ENCODE measurements around the gene UBE2D2.

- TF ChIP-seq, protein P1, sequence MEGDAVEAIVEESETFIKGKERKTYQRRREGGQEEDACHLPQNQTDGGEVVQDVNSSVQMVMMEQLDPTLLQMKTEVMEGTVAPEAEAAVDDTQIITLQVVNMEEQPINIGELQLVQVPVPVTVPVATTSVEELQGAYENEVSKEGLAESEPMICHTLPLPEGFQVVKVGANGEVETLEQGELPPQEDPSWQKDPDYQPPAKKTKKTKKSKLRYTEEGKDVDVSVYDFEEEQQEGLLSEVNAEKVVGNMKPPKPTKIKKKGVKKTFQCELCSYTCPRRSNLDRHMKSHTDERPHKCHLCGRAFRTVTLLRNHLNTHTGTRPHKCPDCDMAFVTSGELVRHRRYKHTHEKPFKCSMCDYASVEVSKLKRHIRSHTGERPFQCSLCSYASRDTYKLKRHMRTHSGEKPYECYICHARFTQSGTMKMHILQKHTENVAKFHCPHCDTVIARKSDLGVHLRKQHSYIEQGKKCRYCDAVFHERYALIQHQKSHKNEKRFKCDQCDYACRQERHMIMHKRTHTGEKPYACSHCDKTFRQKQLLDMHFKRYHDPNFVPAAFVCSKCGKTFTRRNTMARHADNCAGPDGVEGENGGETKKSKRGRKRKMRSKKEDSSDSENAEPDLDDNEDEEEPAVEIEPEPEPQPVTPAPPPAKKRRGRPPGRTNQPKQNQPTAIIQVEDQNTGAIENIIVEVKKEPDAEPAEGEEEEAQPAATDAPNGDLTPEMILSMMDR (IDR thresholded peaks at IDR 0.05; ENCODE audit: insufficient read depth, low read length): no peak
- TF ChIP-seq POLR2AphosphoS5 (IDR thresholded peaks at IDR 0.05; ENCODE audit: low read depth) (no peak), SPI1 (IDR thresholded peaks at IDR 0.05; ENCODE audit: borderline replicate concordance, low read depth) (no peak)
Measured at GRCh38 chr5:139676951-139677735, 116.0 kb downstream of the UBE2D2 start.

All from HL-60 (cell line).